IPS-NIHi7 (cell line): ENCODE data around the gene PYDC2.
"Not testable (repeated sequence)": the region's sequence is repeated elsewhere in the genome, so short reads cannot be mapped to it uniquely, and the experiment has no call there.

ENCODE experiments used
- DNase-seq: peaks from one replicate; pipeline ENCODE4 v3.0.0; 2012; ENCODE audit warnings: mixed read lengths; ENCODE audit errors: extremely low spot score

The PYDC2 gene

GRCh38 chr3:191470080-191470479, 9.1 kb downstream of the PYDC2 start:
- DNase-seq, result no peak

GRCh38 chr3:191470545-191470944, 9.6 kb downstream of the PYDC2 start:
- DNase-seq, result no peak

- DNase-seq, result no peak
Measured at GRCh38 chr3:191473661-191474198, 12.8 kb downstream of the PYDC2 start.

- no peak for DNase-seq
Measured at GRCh38 chr3:191476066-191476772, 15.3 kb downstream of the PYDC2 start.

GRCh38 chr3:191483994-191484393, 23.0 kb downstream of the PYDC2 start:
- not testable (repeated sequence) for DNase-seq

GRCh38 chr3:191484461-191484860, 23.5 kb downstream of the PYDC2 start:
- no peak for DNase-seq

GRCh38 chr3:191492601-191493000, 31.6 kb downstream of the PYDC2 start:
- no peak for DNase-seq

GRCh38 chr3:191493336-191493735, 32.4 kb downstream of the PYDC2 start:
- no peak for DNase-seq

- DNase-seq, result peak; percentile 39
Measured at GRCh38 chr3:191499307-191500080, 38.5 kb downstream of the PYDC2 start.

GRCh38 chr3:191500892-191501291, 39.9 kb downstream of the PYDC2 start:
- DNase-seq, result no peak

- DNase-seq, result peak; percentile 44
Measured at GRCh38 chr3:191502583-191502982, 41.6 kb downstream of the PYDC2 start.

GRCh38 chr3:191509078-191509477, 48.1 kb downstream of the PYDC2 start:
- no peak for DNase-seq
